22Rv1 (cell line): ENCODE results near the gene PUS3.

ENCODE experiments used
- H3K27ac ChIP-seq: fragments of 450-650 bp; 2 replicates; pipeline ENCODE4 v1.5.1; 2017
- CTCF ChIP-seq: fragments of 450-650 bp; IDR thresholded peaks from 2 replicates; pipeline ENCODE4 v1.5.1; 2017; ENCODE audit warnings: mild to moderate bottlenecking
- ZFX ChIP-seq: fragments of 450-650 bp; IDR thresholded peaks from 2 replicates; pipeline ENCODE4 v1.6.1; 2017; ENCODE audit warnings: antibody characterized with exemption, borderline replicate concordance

PUS3 gene

GRCh38 chr11:125938418-125938817, 35.4 kb upstream of the PUS3 start:
- no peak overlapping the region for H3K27ac ChIP-seq
- TF ChIP-seq ZFX: no peak
- TF ChIP-seq CTCF: no peak

- H3K27ac ChIP-seq: no peak overlapping the region
- no peak for TF ChIP-seq ZFX
- TF ChIP-seq CTCF: no peak
Observed at GRCh38 chr11:125935618-125936199, 32.7 kb upstream of the PUS3 start.

- TF ChIP-seq ZFX: no peak
- TF ChIP-seq CTCF: no peak
- H3K27ac ChIP-seq: no peak overlapping the region
Observed at GRCh38 chr11:125935056-125935455, 32.0 kb upstream of the PUS3 start.

- TF ChIP-seq CTCF: no peak
- no peak for TF ChIP-seq ZFX
- H3K27ac ChIP-seq: no peak overlapping the region
Observed at GRCh38 chr11:125934473-125934872, 31.5 kb upstream of the PUS3 start.

GRCh38 chr11:125933030-125933813, 30.2 kb upstream of the PUS3 start:
- no peak overlapping the region for H3K27ac ChIP-seq
- no peak for TF ChIP-seq CTCF
- TF ChIP-seq ZFX: no peak

GRCh38 chr11:125932301-125932700, 29.3 kb upstream of the PUS3 start:
- no peak overlapping the region for H3K27ac ChIP-seq
- TF ChIP-seq CTCF: no peak
- TF ChIP-seq ZFX: no peak

- H3K27ac ChIP-seq: no peak overlapping the region
- TF ChIP-seq CTCF (no peak), ZFX (no peak)
Observed at GRCh38 chr11:125931668-125932067, 28.7 kb upstream of the PUS3 start.
